ENCODE measurements around the gene EVC2. TPM values are rescaled to one million over a fixed set of nuclear protein-coding genes. Genes with fewer than 3 reads are reported as not detected.

The EVC2 gene
- total RNA-seq, 2 experiments from 2014 or later = 0.82 to 0.89 TPM

DNA sequence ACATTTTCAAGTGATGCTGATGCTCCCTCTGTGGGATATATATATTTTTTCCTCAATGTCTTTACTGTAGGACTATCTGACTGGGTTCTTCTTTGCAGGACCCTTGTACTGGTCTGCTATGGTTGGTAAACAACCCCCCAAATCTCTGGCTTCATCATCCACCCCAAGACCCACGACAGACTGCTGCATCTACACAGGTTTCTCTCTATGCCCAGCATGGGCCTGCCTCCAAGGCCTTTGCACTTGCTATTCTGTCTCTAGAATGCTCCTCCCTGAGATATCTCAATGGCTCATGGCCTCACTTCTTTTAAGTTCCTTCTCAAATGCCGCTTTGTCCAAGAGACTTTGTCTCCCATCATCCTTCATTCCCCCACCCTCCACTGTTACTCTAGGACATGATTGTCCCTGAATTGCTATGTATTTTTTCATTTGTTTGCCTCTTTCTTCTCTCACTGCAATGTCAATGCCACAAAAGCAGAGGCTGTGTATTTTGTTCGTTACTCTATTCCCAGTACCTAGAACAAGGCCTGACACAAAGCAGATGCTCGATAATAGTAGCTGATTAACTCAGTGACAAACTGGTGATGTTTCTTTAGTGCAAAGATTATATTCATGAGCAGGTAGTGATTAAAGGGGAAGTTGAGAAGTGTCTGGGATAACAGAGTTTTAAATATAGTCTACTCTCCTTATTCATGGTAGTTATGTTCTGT lies 9.2 kb upstream of the EVC2 start:
- POLR2A ChIA-PET = no interaction called here

GRCh38 chr4:5716391-5716790 lies 8.0 kb upstream of the EVC2 start:
- ChIA-PET POLR2A (no interaction called here), CTCF (no interaction called here)

More for the DNA sequence above, 9.2 kb upstream of the EVC2 start:
- CTCF ChIA-PET = no interaction called here

GRCh38 chr4:5715357-5715756 lies 7.0 kb upstream of the EVC2 start:
- POLR2A ChIA-PET = no interaction called here
- CTCF ChIA-PET = no interaction called here

DNA sequence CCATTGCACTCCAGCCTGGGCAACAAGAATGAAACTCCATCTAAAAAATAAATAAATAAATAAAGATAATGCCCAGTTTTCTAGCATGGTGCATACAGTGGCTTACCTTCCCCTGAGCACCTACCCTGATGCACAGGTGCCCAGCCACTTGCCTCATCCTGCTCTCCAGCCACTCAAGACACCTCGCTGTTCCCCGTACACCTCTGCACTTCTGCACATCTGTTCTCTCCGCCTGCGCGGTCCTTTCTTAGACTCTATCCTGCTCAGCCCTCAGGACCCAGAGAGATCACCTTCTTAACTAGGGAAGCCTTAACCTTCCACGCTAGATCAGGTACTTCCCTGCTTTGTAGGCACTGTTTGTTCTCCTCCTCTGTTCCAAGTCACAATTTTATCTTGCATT lies 5.5 kb upstream of the EVC2 start:
- ChIA-PET CTCF (interaction anchor here (0.6 kb wide), 1 partner anchor 34 kb away, joined by 3 read pairs; no protein-coding TSS in a partner anchor), POLR2A (no interaction called here)

- POLR2A ChIA-PET = no interaction called here
- CTCF ChIA-PET = no interaction called here
Measured at GRCh38 chr4:5712931-5713330, 4.6 kb upstream of the EVC2 start.

DNA sequence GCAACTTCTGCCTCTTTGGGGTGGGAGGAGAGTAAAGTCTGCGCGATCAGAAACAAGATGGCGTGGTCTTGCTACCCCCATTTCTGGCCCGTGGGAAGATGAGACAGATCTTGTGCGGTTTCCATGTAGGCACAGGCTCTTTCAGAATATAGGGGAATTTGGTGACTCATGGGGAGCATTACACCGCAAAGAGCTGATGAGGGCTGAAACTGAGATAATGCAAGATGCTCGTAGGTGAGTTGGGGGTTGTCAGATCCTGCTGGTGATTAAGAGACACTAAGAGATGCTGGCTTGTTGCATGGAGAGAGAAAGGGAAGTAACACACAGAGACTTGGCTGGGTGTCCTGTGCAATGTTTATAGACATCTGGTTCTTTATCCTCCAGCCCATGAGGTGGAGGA lies 4.2 kb upstream of the EVC2 start:
- POLR2A ChIA-PET = no interaction called here
- CTCF ChIA-PET = no interaction called here

GRCh38 chr4:5711479-5712184 lies 3.3 kb upstream of the EVC2 start:
- POLR2A ChIA-PET = no interaction called here
- CTCF ChIA-PET = no interaction called here

DNA sequence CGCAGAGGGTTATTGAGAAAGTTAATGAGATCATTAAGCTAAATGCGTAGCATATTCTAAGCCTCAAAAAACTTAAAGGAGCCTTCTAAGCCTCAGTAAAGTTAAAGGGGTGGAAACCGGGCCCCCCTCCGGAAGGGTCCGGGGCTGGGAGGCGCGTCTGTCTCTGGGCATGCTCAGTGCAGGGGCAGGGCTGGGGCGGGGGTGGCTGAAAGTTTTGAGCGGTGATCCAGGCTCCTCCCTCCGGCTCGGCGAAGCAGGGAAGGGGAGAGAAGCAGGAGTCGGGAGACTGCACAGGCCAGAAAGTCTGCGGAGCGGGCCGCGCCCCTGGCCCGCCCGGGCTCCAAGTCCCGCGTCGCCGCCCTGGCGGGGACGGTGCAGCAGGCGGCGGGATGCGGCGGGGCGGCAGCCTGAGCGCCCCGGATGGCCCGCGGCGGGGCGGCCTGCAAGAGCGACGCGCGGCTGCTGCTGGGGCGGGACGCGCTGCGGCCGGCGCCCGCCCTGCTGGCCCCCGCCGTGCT lies 2.7 kb upstream of the EVC2 start, which contains the start of gene EVC:
Gene EVC, plus strand, starts transcription at position 241 of the 518 bp plus-strand sequence. Its CDS starts 180 bp downstream, at position 421.
- ChIA-PET CTCF (no interaction called here), POLR2A (no interaction called here)

DNA sequence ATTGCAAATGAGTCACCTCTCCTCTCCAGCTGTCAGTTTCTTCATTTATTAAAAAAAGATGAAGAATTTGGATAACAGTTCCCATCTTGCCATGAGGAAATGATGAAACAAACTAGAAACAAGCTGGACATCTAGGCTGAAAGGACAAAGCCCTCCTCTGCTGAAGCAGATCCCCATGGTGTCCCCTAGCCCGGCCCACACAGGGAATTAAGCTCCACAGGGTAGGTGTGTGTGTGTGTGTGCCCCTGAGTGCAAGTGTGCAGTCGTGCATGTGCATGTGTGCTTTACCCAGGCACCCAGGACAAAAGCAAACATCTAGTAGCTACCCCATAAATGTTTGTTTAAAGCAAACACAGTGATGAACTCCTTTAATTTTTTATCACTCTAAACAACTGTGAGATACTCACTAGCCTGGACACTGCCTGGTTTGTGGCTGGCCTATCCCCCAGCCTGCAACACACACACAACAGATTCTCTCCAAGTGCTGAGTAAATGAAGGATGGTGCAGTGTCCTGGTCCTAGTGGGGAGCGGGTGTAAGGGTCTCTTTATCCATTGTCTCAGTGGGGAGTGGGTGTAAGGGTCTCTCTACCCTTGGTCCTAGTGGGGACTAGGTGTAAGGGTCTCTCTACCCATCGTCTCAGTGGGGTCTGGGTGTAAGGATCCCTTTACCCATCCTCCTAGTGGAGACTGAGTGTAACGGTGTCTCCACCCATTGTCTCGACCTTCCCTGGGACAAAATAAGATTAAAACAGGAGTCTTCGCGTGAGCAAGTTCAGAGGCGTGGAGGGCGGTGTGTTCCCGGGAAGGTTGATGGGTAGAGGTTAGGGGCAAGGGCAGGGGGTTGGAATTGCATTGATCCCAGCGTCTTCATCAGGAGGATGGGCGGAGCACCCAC lies 2.0 kb upstream of the EVC2 start:
- CTCF ChIA-PET = no interaction called here
- POLR2A ChIA-PET = no interaction called here

DNA sequence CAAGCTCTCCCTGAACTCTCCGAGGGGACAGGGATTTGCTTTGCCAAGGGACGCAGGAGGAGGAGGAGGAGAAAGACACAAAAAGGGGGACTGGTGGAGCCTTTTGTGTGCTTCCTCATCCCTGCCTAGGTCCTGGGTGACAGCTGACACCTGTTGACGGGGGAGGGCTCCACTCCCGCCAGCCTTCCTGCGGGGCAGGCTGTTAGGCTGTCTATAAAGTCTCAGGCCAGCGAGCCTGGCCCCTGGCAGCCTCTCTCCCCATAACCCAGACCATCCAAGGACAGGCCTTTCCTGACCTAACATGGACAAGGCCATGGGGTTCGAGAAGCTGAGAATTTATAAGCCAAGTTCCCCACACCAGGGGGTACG lies 832 bp upstream of the EVC2 start:
- CTCF ChIA-PET = no interaction called here
- POLR2A ChIA-PET = no interaction called here

GRCh38 chr4:5707778-5708448 lies 446 bp downstream of the EVC2 start:
- ChIA-PET CTCF (interaction anchor here (1.3 kb wide), 1 partner anchor 13 kb away, joined by 4 read pairs; no protein-coding TSS in a partner anchor), POLR2A (no interaction called here)

DNA sequence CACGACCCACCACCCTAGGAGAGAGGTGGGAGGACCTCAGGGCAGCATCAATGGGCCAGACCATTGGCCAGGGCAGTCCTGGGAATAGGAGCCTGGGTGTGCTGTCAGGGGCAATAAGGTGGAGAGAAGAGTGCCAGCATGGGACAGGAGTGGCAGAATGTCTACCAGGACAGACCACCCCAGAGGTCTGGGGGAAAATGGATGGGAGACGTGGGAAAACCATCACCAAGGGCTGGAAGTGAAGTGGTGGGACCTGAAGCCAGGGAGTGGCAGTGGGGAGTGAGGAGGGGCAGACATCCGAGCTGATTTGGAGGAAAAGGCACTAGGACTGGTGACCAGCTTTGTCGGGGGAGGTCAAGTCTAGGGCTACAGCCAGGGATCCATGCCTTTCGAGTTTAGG lies 993 bp downstream of the EVC2 start:
- POLR2A ChIA-PET = no interaction called here

GRCh38 chr4:5706486-5707290 lies 1.7 kb downstream of the EVC2 start:
- ChIA-PET POLR2A (no interaction called here), CTCF (interaction anchor here (1.3 kb wide), 1 partner anchor 14 kb away, joined by 4 read pairs; no protein-coding TSS in a partner anchor)

More for the DNA sequence above, 993 bp downstream of the EVC2 start:
- CTCF ChIA-PET = interaction anchor here (1.3 kb wide), 1 partner anchor 14 kb away, joined by 4 read pairs; no protein-coding TSS in a partner anchor

- CTCF ChIA-PET = no interaction called here
- POLR2A ChIA-PET = no interaction called here
Measured at GRCh38 chr4:5705647-5706320, 2.6 kb downstream of the EVC2 start.

DNA sequence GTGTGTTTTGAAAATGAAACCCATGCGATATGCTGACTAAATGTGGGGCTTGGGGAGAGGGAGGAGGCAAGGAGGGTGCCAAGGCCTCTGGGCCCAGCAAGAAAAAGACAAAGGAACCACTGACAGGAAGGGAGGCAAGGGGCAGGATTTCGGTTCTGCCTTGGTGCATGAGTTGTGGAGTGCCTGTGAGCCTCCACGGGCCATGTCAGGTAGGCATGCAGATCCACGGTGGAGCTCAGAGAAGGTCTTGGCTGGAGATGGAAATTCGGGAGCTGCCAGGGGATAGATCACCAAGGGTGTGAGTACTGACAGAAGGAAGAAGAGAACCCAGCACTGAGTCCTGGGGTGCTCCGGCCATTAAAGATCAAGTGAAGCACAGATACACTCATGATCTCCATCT lies 4.1 kb downstream of the EVC2 start:
- ChIA-PET POLR2A (no interaction called here), CTCF (interaction anchor here (0.6 kb wide), 1 partner anchor 86 kb away, joined by 4 read pairs; no protein-coding TSS in a partner anchor)

DNA sequence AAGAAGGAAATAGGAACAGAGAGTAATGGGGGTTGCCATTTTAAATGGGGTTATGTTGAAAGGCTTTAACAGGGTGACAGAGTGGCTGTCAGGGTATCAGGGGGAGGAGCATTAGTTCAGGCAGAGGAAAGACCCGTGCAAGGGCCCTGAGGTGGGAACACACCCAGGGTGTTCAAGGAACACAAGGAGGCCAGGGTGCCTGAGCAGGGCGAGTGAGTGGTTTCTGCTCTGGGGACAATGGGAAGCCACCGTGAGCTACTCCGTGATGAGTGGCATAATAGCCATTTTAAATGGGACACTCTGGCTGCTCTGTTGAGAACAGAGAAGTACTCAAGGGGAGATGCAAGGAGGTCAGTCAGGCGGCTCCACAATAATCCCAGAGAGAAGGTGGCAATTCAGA lies 4.5 kb downstream of the EVC2 start:
- ChIA-PET CTCF (no interaction called here), POLR2A (no interaction called here)

GRCh38 chr4:5701971-5702370 lies 6.4 kb downstream of the EVC2 start:
- ChIA-PET POLR2A (no interaction called here), CTCF (no interaction called here)

DNA sequence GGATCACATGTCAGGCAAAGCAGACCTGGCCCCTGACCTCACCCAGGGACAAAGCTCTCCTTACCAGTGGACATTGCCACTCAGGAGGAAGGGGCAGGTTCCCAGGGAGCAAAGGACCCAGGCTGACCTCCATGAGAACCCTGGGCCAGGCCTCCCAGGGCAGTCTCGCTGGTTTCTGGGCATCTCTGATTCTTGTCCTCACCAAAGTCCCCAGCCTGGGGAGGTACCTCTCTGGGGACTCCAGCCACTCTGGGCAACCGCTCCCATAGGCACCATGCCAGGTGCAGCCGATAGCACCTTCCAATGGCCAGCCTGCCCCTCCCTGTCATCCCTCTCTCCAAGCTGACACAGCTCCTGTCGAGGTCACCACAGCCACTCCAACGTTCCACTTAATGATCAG lies 7.9 kb downstream of the EVC2 start:
- CTCF ChIA-PET = no interaction called here
- POLR2A ChIA-PET = no interaction called here
